K562 (cell line): ENCODE data around the gene SORT1. TPM values are rescaled to one million over a fixed set of nuclear protein-coding genes. Genes with fewer than 3 reads are reported as not detected.
A peak's percentile ranks its signal among the peaks of the same experiment; 100 is the strongest.

Experiments
- ARID3B ChIP-seq: fragments of 250-450 bp; sonication (Bioruptor Pico); IDR thresholded peaks from 2 replicates; pipeline ENCODE4 v1.4.0; 2020; ENCODE audit warnings: borderline replicate concordance
- BRD4 ChIP-seq: fragments of 200-600 bp; sonication (generic); IDR thresholded peaks from 2 replicates; pipeline ENCODE4 v1.6.1; 2017; ENCODE audit warnings: inconsistent platforms
- CEBPG ChIP-seq, 3 experiments: fragments of 200-800 bp in 1 of 3; sonication (Bioruptor generic) in 1 of 3; sonication (generic) in 1 of 3; formaldehyde crosslinking in 1 of 3; IDR thresholded peaks in 2 of 3; conservative IDR thresholded peaks in 1 of 3; 2 replicates each; pipeline versions ENCODE4 v1.6.1 to v1.8.0; 2016 to 2022; ENCODE audit warnings: missing compliant biosample characterization in 2 of 3, missing genetic modification characterization in 2 of 3, mild to moderate bottlenecking in 1 of 3, missing genetic modification reagents in 1 of 3
- CEBPZ ChIP-seq: fragments of 150-350 bp; IDR thresholded peaks from 2 replicates; pipeline ENCODE4 v1.6.1; 2014; ENCODE audit warnings: low read depth, mild to moderate bottlenecking, low read length, borderline replicate concordance
- E4F1 ChIP-seq: fragments of 250-450 bp; sonication (Bioruptor Pico); IDR thresholded peaks from 2 replicates; pipeline ENCODE4 v1.5.0; 2021; ENCODE audit warnings: mild to moderate bottlenecking, borderline replicate concordance
- EZH2 ChIP-seq: IDR thresholded peaks from 2 replicates; pipeline ENCODE4 v1.6.1; 2012; ENCODE audit warnings: low read depth, mild to moderate bottlenecking, inconsistent platforms, low read length, borderline replicate concordance
- FOXA1 ChIP-seq: fragments of 450-650 bp; IDR thresholded peaks from 2 replicates; pipeline ENCODE4 v1.6.1; 2016; ENCODE audit warnings: mild to moderate bottlenecking, borderline replicate concordance
- NFE2 ChIP-seq: IDR thresholded peaks from 2 replicates; pipeline ENCODE4 v1.6.1; 2014; ENCODE audit warnings: antibody characterized with exemption, low read depth
- NR0B1 ChIP-seq: fragments of 450-650 bp; IDR thresholded peaks from one replicate; pipeline ENCODE4 v1.6.1; 2018; ENCODE audit warnings: mild to moderate bottlenecking, moderate library complexity; ENCODE audit not compliant: partially characterized antibody
- RFX7 ChIP-seq: fragments of 250-450 bp; sonication (Bioruptor Pico); IDR thresholded peaks from 2 replicates; pipeline ENCODE4 v1.5.1; 2021; ENCODE audit warnings: mild to moderate bottlenecking
- SP2 ChIP-seq: IDR thresholded peaks from 2 replicates; pipeline ENCODE4 v1.6.1; 2011; ENCODE audit warnings: mild to moderate bottlenecking, low read depth, low read length, moderate library complexity; ENCODE audit not compliant: poor library complexity, severe bottlenecking; ENCODE audit errors: extremely low read depth
- XRCC5 ChIP-seq: fragments of 200-400 bp; formaldehyde crosslinking; IDR thresholded peaks from 2 replicates; pipeline ENCODE4 v1.6.1; 2017; ENCODE audit warnings: low read depth, mild to moderate bottlenecking, low read length
- ZC3H11A ChIP-seq: IDR thresholded peaks from 2 replicates; pipeline ENCODE4 v1.6.1; 2012; ENCODE audit warnings: low read depth, low read length, improper control_type of control experiment
- ZFP30 ChIP-seq: fragments of 250-450 bp; sonication (Bioruptor Pico); IDR thresholded peaks from 2 replicates; pipeline ENCODE4 v1.8.0; 2022; ENCODE audit warnings: moderate library complexity, mild to moderate bottlenecking, inconsistent platforms, borderline replicate concordance
- ZKSCAN8 ChIP-seq: fragments of 200-800 bp; sonication (Bioruptor generic); IDR thresholded peaks from 2 replicates; pipeline ENCODE4 v1.6.1; 2016; ENCODE audit warnings: missing genetic modification characterization, missing compliant biosample characterization
- ZNF584 ChIP-seq: fragments of 200-800 bp; sonication (Bioruptor generic); IDR thresholded peaks from 2 replicates; pipeline ENCODE4 v1.6.1; 2016; ENCODE audit warnings: low read depth, mild to moderate bottlenecking, missing genetic modification characterization, missing compliant biosample characterization
- polyA plus RNA-seq, 8 experiments: library from polyadenylated mRNA; depleted of rRNA in 4 of 8; stranded (reverse) in 5 of 8; unstranded in 3 of 8; fragments of >200 nt; fragmentation: Nextera tagmentation in 2 of 8; fragmentation: Illumina TruSeq in 1 of 8; extraction: Ambion mirVana in 2 of 8; extraction: Trizol in 1 of 8; gene quantifications; 2 replicates each; pipeline versions ENCODE4 v1.2.1 to v1.2.3, GENCODE V29; 2011 to 2014; ENCODE audit warnings: inconsistent platforms in 1 of 8, missing spikeins in 1 of 8
- total RNA-seq, 7 experiments: library from RNA; depleted of rRNA in 6 of 7; stranded (reverse); fragments of >200 nt in 6 of 7; fragmentation: Illumina TruSeq in 2 of 7; extraction: Trizol in 2 of 7; gene quantifications; 2 replicates each; pipeline versions ENCODE4 v1.2.1 to v1.2.3, GENCODE V29; 2011 to 2021; ENCODE audit warnings: low replicate concordance in 1 of 7

The SORT1 gene
- total and polyA plus RNA-seq, 9 of the 15 experiments (the other 6 are each of a cell fraction or from before 2014, with no cell fraction given) = 27.4 to 112 (median 65.0) TPM

GRCh38 chr1:109426281-109427170 is 28.8 kb upstream of the SORT1 start, which contains the start of gene PSMA5 (continued):
- TF ChIP-seq E4F1 (CRISPR knock-in tag) (no peak), ZFP30 (no peak), EZH2 (no peak), CEBPZ (peak; percentile 68; the same call in 1 of the 2 replicates), ZNF584 (CRISPR knock-in tag) (no peak; the same call in 1 of the 2 replicates), ZC3H11A (no peak), NR0B1 (no peak), CEBPG (CRISPR knock-in tag; IDR thresholded peaks at IDR 0.05) (no peak), CEBPG (tag; conservative IDR thresholded peaks at IDR 0.05 in 1 of 2, IDR thresholded peaks at IDR 0.05 in 1 of 2) (no peak), FOXA1 (no peak), XRCC5 (no peak; the same call in 1 of the 2 replicates), ARID3B (CRISPR knock-in tag) (no peak), ZKSCAN8 (CRISPR knock-in tag) (no peak), NFE2 (no peak), RFX7 (CRISPR knock-in tag) (no peak), SP2 (peak; percentile 84), BRD4 (no peak)
